GM18867 (cell line): ENCODE results near the gene MIX23.

Experiments
- ATAC-seq: cut with Tn5 transposase; IDR thresholded peaks from one replicate; pipeline ENCODE4 v1.9.1; 2021; ENCODE audit warnings: mild to moderate bottlenecking, moderate library complexity; ENCODE audit not compliant: unreplicated experiment

Gene MIX23

DNA sequence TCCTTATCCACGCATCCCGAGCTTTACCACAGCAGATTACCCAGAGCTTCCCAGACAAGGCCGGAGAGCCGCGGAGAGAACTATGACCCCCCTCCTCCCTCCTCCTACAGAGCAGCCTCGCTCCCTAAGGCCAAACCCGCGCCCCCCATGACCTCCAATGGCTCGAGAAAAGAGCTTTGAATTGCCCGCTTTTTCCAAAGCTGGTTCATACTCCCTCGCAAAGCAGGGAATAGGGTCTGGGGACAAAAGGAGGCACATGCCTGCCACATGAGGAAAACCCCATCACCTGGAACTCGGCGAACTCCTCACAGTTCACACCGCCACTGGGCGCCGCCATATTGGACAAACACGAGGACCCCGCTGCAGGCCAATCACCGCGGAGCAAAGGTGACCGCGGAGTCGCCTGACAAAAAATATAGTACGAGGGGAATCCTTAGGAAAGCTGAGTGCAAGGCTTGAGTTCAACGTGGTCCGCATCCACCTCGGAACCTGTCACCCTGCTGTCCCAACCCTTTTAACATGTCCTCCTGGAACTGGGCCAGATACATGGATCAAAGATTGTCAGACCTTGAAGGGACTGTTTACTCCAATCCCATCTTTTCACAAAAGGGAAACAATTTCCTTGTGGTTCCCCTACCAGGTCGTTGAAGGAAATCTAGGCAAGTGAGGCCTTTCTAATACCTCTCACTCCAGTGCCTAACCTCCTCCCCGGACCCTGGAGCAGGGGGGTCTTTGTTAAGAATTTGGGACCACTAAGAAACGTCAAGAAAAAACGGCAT lies at the start of gene MIX23:
TSS of gene MIX23 (minus strand) at position 344 of the 779 bp plus-strand sequence. CDS start at position 337, 7 bp downstream.
- peak; percentile 38 for ATAC-seq

DNA sequence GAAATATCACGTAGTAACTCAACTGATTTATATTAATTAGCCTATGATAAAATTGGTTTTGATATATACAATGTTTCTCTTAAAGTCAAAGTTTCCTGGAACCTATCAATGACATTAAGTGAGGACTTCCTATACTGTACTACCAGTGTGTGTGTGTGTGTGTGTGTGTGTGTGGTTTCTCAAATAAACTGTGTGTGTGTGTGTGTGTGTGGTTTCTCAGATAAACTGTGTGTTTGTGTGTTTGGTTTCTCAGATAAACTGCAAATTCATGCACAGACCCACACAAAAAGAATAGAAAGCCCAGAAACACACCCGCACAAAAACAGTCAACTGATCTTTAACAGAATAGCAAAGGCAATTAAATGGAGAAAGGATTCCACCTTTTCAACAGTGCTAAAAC lies 47.3 kb upstream of the MIX23 start:
- ATAC-seq, result no peak

DNA sequence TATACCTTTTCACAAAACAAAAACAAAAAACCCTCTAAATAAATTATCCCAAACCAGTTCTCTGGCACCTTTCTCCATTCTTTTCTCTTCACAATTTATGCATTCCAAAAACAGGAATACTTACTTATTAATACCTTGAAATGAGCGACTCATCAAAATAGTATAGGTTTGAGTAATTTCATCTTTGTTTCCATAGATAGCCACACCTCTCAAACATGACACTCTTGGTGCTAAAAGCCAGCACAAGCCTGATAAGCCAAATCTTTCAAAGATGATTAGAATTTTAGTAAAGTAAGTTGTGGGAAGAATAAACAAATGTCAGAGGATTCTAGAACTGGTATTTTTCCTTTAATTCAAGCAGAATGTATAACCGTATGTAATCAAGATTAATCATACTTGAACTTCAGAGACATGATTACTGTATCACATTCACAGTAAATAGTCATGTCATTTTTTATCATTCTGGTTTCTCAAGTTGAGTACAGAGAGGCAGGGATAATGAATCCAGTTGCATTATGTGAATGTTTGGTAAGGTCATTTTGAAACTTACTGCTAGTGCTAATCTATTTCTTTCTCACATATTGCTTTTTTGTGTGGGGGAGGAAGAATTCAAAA lies 44.9 kb upstream of the MIX23 start:
- ATAC-seq, result no peak

DNA sequence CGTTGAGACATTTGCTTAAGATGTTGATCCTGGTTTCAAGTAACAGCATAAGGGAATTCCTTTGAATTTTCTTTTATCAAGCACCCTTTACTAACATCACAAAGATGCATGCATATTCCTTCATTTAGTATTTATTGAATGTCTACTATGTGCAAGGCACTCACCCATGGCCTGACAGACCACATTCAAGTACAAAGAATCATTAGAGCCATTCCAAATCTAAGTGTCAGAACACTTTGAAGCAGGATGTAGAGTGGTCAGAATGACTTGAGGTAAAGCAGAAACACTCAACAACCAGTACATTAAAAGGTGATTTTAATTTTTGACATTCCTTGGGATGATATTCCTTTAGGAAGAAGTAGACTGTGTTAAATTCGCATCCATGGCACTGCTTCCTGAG lies 38.8 kb upstream of the MIX23 start:
- no peak for ATAC-seq

DNA sequence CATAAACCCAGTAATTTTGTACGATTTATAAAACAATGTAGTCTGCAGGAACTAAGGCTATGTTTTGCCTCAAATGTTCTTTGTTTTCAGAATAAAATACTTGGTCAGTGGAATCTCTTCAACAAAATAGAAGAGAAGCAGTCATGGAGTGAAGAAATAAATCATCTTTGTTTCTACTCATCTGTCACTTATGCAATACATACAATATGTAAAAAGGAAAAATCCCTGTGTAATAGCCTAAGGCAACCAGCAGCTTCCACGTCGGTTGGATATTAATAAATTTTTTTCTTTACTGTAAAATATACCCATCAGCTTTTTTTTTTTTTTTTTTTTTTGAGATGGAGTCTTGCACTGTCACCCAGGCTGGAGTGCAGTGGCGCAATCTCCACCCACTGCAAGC lies 38.1 kb upstream of the MIX23 start:
- ATAC-seq, result no peak

DNA sequence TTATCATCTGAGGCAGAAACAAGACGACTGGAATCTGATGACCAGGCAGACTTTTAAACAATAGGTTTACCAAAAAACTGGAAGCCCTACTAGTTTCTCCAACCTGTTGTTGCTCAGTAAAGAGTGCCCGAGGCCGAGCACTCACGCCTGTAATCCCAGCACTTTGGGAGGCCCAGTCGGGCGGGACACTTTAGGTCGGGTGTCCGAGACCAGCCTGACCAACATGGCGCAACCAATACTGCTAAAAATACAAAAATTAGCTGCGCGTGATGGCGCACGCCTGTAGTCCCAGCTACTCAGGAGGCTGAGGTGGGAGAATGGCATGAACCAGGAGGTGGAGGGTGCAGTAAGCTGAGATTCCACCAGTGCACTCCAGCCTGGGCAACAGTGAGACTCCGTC lies 33.9 kb upstream of the MIX23 start:
- no peak for ATAC-seq

DNA sequence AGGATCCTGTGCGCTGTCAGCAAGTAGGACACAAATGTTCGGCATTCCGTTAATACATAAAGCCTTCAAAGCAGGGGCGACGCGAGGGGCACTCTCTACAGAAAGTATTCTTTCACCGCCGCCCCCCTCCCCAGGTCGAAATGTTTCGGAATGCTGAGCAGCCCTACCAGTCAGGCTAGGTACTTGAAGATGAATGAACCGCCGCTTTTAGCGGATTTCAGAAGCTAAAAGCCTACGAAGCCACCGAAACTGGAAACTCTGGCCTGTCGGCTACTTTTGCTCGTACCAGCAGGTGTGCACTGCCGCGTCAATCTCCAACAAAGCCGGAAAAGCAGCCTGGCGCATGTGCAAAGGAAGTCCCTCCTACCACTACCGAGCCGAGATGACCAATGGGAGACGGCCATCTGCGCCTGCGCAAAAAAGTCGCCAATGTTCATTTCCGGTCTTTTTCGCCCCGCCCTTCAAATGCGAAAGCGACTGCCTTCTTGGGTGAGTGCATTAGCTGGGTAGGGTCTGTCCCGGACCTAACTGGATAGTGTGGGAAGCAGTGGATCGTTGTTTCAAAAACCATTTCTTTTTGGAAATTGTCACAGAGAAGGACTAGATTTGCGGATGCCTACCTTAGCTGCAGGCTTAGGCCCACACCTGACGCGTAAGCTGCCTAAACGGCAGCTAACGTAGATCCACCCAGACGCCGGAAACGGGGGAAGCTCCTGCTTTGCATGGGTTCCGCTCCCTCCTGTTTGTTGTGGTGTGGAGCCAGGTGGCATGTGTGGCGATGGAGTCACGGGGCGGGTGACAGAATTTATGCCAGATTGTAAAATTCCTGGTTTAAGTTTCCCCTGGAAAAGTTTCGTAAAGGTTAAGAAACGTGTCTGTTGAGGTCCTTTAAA lies 33.0 kb upstream of the MIX23 start, which contains the start of gene WDR5B:
TSS of gene WDR5B (minus strand) at position 301 of the 893 bp plus-strand sequence. CDS start 534 bp downstream, outside the sequence.
- peak; percentile 86 for ATAC-seq

DNA sequence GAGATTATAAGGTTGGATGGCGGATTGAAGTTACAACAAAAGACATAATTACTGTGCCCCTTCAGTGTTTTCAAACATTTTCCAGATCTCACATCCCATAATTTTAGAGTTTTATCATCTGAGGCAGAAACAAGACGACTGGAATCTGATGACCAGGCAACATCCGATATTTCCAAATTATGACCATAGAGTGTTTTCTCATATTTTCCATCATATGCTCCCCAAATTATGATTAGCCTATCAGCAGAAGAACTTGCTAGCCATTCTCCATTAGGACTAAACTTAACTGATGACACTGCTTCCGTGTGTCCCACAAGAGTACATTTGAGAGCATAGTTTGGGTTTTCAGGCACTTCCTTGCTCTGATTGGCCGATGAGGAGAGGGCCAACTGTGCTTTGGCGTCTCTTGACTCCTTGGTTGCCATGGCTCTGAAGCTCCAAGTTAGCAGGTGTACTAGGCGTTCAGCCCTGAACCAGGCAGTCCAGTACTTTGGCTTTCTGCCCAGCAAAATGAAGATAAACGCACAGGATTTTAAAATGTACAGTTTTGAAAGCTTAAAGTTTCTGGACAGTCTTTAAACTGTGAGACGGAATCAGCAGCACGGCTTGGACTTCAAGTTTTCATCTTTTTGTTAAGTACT lies 32.2 kb upstream of the MIX23 start:
- peak; percentile 50 for ATAC-seq

DNA sequence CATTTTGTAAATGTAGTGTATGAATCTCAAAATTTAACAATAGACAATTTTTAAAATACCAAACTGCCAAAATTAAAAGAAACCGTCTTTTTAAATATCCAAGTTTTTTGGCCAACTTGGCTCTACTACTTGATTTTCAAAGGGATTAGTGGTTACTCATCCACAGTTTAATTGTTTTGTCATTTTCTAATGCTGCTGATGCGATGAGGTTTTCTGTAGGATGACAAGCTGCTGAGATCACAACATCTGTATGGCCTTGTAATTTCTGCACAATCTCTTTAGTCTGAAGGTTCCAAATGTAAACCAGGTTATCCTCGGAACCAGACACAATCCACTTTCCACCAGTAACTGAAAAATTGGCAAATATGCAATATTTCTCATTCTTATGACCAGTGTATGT lies 31.4 kb upstream of the MIX23 start:
- no peak for ATAC-seq

DNA sequence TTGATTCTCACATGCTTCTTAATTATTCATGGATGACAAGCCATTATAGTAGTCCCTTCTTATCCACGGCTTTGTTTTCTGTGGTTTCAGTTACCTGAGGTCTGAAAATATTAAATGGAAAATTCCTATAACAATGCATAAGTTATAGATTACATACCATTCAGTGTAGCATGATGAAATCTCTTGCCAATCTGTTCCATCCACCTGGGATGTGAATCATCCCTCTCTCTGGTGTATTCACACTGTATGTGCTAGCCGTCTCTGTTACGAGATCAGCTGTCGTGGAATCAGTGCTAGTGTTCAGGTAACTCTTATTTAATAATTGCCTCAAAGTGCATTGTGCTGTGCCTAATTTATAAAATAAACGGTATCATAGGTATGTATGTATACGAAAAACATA lies 27.6 kb upstream of the MIX23 start:
- ATAC-seq, result no peak

DNA sequence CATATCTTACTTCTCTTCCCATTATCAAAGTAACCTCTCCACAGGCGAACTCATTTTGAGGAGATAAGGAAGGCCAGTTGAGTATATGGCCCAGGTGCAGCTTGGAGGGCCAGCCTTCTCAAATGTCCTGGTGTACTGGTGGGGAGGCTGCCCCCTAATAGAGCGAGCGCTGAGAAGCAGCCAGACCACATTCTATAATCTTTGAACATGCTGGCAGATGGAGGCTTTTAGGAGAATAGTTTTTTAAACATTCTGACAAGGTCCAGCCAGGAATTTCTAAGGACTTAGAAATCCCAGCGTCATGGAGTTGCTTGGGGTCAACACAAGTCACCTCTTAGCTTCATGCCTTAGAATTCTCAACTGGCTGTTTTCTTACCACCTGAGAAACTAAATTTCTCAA lies 27.1 kb upstream of the MIX23 start:
- ATAC-seq, result no peak

DNA sequence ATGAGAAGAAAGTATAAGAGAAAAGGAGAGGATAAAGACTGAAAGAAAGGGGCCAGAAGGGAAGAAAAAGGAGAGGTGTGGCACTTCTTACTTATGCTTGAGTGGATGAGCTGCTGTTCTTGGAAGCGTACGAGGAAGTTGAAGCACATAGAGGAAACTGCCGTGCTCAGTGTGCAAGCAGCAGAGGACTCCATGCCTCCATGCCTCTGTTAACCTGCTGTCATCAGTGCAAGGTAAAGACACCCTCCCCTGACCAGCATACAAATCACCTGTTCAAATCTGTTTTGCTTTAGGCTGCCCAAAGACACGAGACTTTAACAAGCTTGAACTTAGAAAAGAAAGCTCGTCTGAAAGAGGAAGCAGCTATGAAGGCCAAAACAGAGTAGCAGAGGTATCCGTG lies 26.4 kb upstream of the MIX23 start:
- ATAC-seq, result no peak

DNA sequence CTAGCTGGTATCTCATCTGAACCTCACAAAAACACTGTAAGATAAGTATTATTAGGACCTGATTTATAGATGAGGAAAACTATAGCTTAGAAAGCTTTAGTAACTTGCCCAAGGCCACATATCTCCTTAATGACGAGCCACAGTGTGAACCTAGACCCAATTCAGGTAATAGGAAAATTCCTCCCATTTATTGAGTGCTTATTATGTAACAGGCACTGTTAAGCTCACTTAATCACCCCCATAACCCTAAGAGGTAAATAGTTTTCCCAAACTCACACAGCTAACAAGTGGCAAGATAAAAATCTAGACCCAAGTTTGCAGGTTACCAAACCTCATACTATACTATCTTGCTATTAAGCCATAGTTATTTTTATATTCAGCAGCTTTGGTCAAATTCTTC lies 24.9 kb upstream of the MIX23 start:
- no peak for ATAC-seq

DNA sequence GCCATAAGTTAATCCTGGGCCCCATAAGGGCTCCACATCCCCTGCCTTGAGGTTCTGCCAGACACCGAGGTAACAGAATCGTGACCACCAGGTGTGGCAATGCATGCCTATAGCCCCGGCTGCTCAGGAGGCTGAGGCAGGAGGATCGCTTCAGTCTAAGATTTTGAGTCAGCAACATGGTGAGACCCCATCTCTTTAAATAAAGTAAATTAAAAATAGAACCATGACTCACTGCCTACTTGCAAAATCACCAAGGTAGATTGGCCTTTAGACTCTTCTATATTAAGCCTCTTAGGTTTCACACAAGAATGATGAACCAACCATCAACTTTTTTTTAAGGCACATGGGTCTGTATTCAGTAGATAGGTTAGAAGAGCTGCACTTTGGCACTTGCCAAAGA lies 23.2 kb upstream of the MIX23 start:
- no peak for ATAC-seq

DNA sequence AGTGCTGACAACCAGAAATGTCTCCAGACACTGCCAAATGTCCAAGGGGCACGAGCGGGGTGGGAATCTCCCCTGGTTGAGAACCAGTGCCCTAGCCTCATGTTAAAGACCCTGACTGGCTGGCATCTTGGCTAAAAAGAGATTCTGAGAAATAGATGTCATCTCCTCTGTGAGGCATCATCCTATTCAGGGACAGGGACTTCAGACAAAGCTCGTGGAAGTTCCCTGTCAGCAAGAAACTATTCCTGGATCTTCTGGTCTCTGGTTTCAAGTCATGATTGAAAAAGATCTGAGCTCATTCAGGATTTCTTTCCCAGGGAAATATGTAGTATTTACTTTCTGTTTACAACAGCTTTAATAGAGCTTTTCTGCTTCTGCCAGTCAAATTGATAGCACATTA lies 22.0 kb upstream of the MIX23 start:
- no peak for ATAC-seq

DNA sequence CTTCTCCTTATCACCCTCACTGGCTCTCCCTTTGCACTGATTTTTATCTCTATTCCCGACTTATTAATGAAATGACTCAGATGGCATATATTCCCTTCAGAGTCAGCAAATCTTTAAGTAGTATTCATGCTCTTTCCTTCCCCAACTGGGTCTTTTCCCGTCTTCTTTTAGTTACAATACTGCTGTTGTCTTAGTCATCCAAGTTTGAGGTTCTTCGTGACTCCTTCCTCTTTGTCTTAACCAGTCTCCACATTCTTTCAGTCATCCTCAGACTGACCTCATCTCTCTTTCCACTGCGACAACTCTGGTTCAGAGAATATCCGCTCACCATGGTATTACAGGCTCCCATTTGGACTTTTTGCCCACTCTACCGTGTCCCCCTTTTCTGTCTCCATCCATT lies 20.5 kb upstream of the MIX23 start:
- no peak for ATAC-seq

DNA sequence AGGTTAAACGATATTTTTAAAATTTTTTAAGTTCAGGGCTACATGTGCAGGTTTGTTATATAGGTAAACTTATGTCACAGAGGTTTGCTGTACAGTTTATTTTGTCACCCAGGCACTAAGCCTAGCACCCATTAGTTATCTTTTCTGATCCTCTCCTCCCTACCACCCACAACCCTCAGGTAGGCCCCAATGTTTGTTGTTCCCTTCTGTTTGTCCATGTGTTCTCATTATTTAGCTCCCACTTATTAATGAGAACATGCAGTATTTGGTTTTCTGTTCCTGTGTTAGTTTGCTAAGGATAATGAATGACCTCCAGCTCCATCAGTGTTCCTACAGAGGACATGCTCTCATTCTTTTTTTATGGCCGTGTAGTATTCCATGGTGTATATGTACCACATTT lies 15.9 kb upstream of the MIX23 start:
- no peak for ATAC-seq

DNA sequence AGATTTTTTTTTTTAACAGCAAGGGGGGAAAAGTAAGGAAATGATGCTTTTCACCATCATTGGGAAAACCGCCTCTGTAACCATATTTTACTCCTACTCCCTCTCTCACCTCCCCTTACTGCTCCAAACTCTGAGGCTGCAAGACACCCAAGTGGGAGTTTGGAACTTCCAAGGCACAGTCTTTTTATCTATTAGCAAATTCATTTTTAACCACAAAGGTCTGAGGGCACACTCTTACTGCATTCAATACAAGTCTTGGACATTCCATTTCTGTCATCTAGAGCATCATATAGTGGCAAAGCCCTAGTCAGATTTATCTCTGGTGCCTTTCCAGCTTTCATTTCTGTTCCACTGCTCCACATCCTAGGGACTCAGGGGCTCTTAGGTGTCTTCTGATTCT lies 14.2 kb upstream of the MIX23 start:
- ATAC-seq, result no peak

DNA sequence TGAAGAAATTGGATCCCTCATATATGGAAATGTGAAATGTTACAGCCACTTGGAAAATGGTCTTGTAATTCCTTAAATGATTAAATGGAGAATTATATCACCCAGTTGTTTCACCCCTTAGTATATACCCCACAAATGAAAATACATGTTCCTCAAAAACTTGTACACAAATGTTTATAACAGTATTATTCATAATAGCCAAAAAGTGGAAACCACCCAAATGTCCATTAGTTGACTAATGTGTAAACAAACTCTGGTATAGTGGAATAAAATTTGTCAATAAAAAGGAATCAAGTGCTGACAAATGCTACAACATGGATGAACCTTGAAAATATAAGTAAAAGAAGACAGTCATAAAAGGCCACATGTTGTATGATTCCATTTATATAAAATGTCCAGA lies 13.5 kb upstream of the MIX23 start:
- no peak for ATAC-seq

DNA sequence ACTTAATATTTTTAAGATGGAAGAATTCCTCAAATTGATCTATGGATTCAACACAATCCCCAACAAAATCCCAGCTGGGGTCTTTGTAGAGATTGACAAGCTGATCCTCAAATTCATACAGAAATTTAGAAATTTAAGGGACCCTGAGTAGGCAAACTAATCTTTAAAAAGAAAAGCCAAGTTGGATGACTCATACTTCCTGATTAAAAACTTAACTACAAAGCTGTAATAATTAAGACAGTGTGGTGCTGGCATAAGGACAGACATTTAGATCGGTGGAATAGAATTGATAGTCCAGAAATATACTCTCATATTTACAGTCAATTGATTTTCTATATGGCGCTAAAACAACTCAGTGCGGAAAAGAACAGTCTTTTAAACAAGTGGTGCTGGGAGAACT lies 12.6 kb upstream of the MIX23 start:
- no peak for ATAC-seq

DNA sequence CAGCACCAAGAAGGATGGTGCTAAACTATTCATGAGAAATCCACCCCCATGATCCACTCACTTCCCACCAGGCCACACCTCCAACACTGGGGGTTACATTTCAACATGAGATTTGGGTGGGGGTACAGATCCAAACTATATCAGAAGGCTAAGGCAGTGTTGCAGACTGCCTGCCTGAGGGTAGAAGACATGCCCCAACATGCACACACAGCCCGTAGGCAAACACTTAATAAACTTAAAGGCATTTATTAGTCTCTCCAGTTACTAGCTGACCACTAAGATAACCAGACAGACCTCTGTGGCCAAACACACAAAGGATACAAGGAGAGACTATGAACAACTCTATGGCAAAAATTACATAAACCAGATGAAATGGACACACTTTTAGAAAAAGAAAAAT lies 11.1 kb upstream of the MIX23 start:
- no peak for ATAC-seq
